Lower leg skin (tissue), 3 donors: ENCODE data around the gene FGFRL1.

Source experiments
- POLR2A ChIP-seq, 2 donors: fragments of 450-650 bp; IDR thresholded peaks; one replicate each; pipeline ENCODE4 v1.6.1; 2016 to 2017; ENCODE audit warnings: antibody characterized with exemption in 2 of 2, mild to moderate bottlenecking in 1 of 2, moderate library complexity in 1 of 2
- TF ChIP-seq, protein P1 (sequence below), 3 donors: fragments of 450-650 bp; IDR thresholded peaks; one replicate each; pipeline ENCODE4 v1.5.1; 2016; ENCODE audit warnings: antibody characterized with exemption in 3 of 3, mild to moderate bottlenecking in 3 of 3, moderate library complexity in 2 of 3

DNA sequence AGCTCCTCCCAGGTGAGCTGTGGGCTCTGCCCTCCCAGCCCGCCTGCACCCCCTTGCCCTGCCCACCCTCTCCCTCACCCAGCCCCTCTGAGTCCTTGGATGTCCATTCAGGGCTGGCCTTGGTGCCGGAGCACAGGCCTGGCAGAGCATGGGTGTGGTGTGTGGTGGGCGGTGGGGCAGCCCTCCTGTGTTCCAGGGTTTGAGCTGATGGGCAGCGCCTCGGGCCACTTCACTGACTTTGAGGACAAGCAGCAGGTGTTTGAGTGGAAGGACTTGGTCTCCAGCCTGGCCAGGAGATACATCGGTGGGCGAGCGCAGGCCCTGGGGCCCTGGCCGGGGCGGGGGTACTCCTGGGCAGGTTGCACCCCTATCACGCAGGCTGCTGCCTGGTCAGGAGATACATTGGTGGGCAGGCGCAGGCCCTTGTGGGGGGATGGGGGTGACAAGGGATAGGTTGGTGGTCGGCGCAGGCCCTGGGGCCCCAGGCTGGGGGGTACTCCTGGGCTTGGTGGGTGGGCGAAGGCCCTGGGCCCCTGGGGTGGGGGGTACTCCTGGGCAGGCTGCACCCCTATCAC lies 10.7 kb upstream of the FGFRL1 start:
- TF ChIP-seq, protein P1, sequence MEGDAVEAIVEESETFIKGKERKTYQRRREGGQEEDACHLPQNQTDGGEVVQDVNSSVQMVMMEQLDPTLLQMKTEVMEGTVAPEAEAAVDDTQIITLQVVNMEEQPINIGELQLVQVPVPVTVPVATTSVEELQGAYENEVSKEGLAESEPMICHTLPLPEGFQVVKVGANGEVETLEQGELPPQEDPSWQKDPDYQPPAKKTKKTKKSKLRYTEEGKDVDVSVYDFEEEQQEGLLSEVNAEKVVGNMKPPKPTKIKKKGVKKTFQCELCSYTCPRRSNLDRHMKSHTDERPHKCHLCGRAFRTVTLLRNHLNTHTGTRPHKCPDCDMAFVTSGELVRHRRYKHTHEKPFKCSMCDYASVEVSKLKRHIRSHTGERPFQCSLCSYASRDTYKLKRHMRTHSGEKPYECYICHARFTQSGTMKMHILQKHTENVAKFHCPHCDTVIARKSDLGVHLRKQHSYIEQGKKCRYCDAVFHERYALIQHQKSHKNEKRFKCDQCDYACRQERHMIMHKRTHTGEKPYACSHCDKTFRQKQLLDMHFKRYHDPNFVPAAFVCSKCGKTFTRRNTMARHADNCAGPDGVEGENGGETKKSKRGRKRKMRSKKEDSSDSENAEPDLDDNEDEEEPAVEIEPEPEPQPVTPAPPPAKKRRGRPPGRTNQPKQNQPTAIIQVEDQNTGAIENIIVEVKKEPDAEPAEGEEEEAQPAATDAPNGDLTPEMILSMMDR (IDR thresholded peaks at IDR 0.05): no peak
- TF ChIP-seq POLR2A (IDR thresholded peaks at IDR 0.05): no peak
